NB4 (cell line): ENCODE data around the gene CDADC1.
A peak's percentile ranks its signal among the peaks of the same experiment; 100 is the strongest.

Source experiments
- DNase-seq: peaks from one replicate; pipeline ENCODE4 v3.0.0; 2010; ENCODE audit warnings: low read depth
- H3K4me3 ChIP-seq: one replicate; pipeline ENCODE4 v1.5.1; 2011; ENCODE audit warnings: mild to moderate bottlenecking, low read depth, low read length, moderate library complexity
- MYC ChIP-seq: IDR thresholded peaks from 2 replicates; pipeline ENCODE4 v1.6.1; 2011; ENCODE audit warnings: low read depth, low read length
- POLR2A ChIP-seq: IDR thresholded peaks from 2 replicates; pipeline ENCODE4 v1.6.1; 2011; ENCODE audit warnings: mild to moderate bottlenecking; ENCODE audit not compliant: insufficient read length; ENCODE audit errors: extremely low read depth
- TF ChIP-seq, protein P1 (sequence below): IDR thresholded peaks from one replicate; pipeline ENCODE4 v1.5.1; 2012; ENCODE audit warnings: low read depth, low read length
- TF ChIP-seq, protein P2 (sequence below): IDR thresholded peaks from 2 replicates; pipeline ENCODE4 v1.6.1; 2011; ENCODE audit warnings: low read depth, low read length

The CDADC1 gene

GRCh38 chr13:49251326-49251725 lies 3.6 kb downstream of the CDADC1 start:
- no peak overlapping the region for H3K4me3 ChIP-seq
- no peak for DNase-seq
- TF ChIP-seq MYC, result no peak
- TF ChIP-seq, protein P1, sequence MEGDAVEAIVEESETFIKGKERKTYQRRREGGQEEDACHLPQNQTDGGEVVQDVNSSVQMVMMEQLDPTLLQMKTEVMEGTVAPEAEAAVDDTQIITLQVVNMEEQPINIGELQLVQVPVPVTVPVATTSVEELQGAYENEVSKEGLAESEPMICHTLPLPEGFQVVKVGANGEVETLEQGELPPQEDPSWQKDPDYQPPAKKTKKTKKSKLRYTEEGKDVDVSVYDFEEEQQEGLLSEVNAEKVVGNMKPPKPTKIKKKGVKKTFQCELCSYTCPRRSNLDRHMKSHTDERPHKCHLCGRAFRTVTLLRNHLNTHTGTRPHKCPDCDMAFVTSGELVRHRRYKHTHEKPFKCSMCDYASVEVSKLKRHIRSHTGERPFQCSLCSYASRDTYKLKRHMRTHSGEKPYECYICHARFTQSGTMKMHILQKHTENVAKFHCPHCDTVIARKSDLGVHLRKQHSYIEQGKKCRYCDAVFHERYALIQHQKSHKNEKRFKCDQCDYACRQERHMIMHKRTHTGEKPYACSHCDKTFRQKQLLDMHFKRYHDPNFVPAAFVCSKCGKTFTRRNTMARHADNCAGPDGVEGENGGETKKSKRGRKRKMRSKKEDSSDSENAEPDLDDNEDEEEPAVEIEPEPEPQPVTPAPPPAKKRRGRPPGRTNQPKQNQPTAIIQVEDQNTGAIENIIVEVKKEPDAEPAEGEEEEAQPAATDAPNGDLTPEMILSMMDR, result no peak
- TF ChIP-seq, protein P2, sequence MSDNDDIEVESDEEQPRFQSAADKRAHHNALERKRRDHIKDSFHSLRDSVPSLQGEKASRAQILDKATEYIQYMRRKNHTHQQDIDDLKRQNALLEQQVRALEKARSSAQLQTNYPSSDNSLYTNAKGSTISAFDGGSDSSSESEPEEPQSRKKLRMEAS, result no peak
- no peak for TF ChIP-seq POLR2A

GRCh38 chr13:49253310-49253709 lies 5.6 kb downstream of the CDADC1 start:
- peak; percentile 36 for DNase-seq
- TF ChIP-seq, protein P2, result no peak
- no peak for TF ChIP-seq MYC
- no peak for TF ChIP-seq POLR2A
- TF ChIP-seq, protein P1, result no peak
- H3K4me3 ChIP-seq, result no peak overlapping the region

DNA sequence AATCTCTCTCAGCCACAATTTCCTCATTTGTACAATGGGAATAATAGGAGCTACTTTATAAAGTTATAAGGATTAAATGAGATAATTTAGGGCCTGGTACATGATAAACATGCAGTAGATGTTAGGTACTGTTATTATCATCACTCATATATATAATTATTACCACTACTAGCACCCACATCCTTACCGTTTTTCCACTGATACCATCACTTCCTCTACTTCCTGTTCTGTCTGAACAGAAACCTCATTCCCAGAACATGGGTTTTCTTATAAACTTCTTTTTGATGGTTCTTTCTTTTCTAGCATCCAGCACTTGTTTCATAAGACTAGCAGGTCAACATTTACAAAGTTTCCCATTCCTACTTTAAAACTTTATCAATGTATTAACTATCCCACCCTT lies 6.3 kb downstream of the CDADC1 start:
- DNase-seq, result no peak
- H3K4me3 ChIP-seq, result no peak overlapping the region
- TF ChIP-seq, protein P1, result no peak
- TF ChIP-seq, protein P2, result no peak
- TF ChIP-seq POLR2A, result no peak

GRCh38 chr13:49256841-49257240 lies 9.1 kb downstream of the CDADC1 start:
- no peak for DNase-seq
- TF ChIP-seq POLR2A, result no peak
- TF ChIP-seq, protein P1, result no peak
- TF ChIP-seq MYC, result no peak
- TF ChIP-seq, protein P2, result no peak
- H3K4me3 ChIP-seq, result no peak overlapping the region

- H3K4me3 ChIP-seq, result no peak overlapping the region
- no peak for DNase-seq
- TF ChIP-seq, protein P2, result no peak
- no peak for TF ChIP-seq POLR2A
- TF ChIP-seq MYC, result no peak
- TF ChIP-seq, protein P1, result no peak
These were observed 10.5 kb downstream of the CDADC1 start for GRCh38 chr13:49258089-49258796.

DNA sequence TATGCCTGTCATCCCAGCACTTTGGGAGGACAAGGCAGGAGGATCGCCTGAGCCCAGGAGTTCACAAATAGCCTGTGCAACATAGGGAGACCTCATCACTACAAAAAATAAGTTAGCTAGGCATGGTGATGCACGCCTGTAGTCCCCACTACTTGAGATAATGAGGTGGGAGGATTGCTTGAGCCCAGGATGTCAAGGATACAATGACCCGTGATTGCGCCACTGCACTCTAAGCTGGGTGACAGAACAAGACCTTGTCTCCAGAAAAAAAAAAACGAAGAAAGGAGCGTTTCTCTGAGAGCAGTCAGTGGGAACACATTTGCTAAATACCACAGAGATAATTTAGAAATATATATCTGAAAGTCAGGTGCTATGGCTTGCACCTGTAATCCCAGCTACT lies 11.9 kb downstream of the CDADC1 start:
- H3K4me3 ChIP-seq, result no peak overlapping the region
- TF ChIP-seq, protein P1, result no peak
- TF ChIP-seq, protein P2, result no peak
- TF ChIP-seq MYC (no peak), POLR2A (no peak)
- peak; percentile 39 for DNase-seq
